Trophoblast cell (in vitro differentiated cells and primary cell): ENCODE data around the gene RPF1.
A peak's percentile ranks its signal among the peaks of the same experiment; 100 is the strongest.
"Not testable (repeated sequence)": the region's sequence is repeated elsewhere in the genome, so short reads cannot be mapped to it uniquely, and the experiment has no call there.

ENCODE experiments used
- DNase-seq, 2 donors: peaks; one replicate each; pipeline ENCODE4 v3.0.0-alpha.2; 2016
- H2AFZ ChIP-seq: 2 replicates; pipeline ENCODE4 v1.6.1; 2013; ENCODE audit warnings: low read length, moderate library complexity, mild to moderate bottlenecking; ENCODE audit not compliant: insufficient read depth, poor library complexity
- H2AK5ac ChIP-seq: 2 replicates; pipeline ENCODE4 v1.6.1; 2013; ENCODE audit warnings: mild to moderate bottlenecking, low read length
- H2BK120ac ChIP-seq: 2 replicates; pipeline ENCODE4 v1.6.1; 2013; ENCODE audit warnings: low read length, mild to moderate bottlenecking, moderate library complexity; ENCODE audit not compliant: insufficient read depth, poor library complexity
- H2BK12ac ChIP-seq: 2 replicates; pipeline ENCODE4 v1.6.1; 2013; ENCODE audit warnings: mild to moderate bottlenecking, low read length, moderate library complexity
- H2BK5ac ChIP-seq: 2 replicates; pipeline ENCODE4 v1.6.1; 2013; ENCODE audit warnings: low read length, low read depth, moderate library complexity, mild to moderate bottlenecking; ENCODE audit not compliant: poor library complexity
- H3K14ac ChIP-seq: 2 replicates; pipeline ENCODE4 v1.6.1; 2013; ENCODE audit warnings: mild to moderate bottlenecking, low read length
- H3K18ac ChIP-seq: 2 replicates; pipeline ENCODE4 v1.6.1; 2013; ENCODE audit warnings: mild to moderate bottlenecking, low read length
- H3K23ac ChIP-seq: 2 replicates; pipeline ENCODE4 v1.6.1; 2013; ENCODE audit warnings: low read length
- H3K27ac ChIP-seq: 2 replicates; pipeline ENCODE4 v1.5.1; 2013; ENCODE audit warnings: low read depth, mild to moderate bottlenecking, inconsistent platforms, low read length, moderate library complexity
- H3K27me3 ChIP-seq: 2 replicates; pipeline ENCODE4 v1.6.1; 2013; ENCODE audit warnings: inconsistent platforms, mild to moderate bottlenecking, low read length, moderate library complexity; ENCODE audit not compliant: insufficient read depth
- H3K36me3 ChIP-seq, 2 experiments: 1 replicate in 1 of 2; 2 replicates in 1 of 2; pipeline ENCODE4 v1.6.1; 2013; ENCODE audit warnings: low read length in 2 of 2, mild to moderate bottlenecking in 2 of 2, moderate library complexity in 1 of 2; ENCODE audit not compliant: insufficient read depth in 2 of 2, control insufficient read depth in 1 of 2
- H3K4ac ChIP-seq: 2 replicates; pipeline ENCODE4 v1.6.1; 2013; ENCODE audit warnings: low read depth, mild to moderate bottlenecking, low read length, moderate library complexity
- H3K4me1 ChIP-seq, 2 experiments: 1 replicate in 1 of 2; 2 replicates in 1 of 2; pipeline ENCODE4 v1.6.1; 2013; ENCODE audit warnings: low read length in 2 of 2, mild to moderate bottlenecking in 2 of 2, moderate library complexity in 1 of 2; ENCODE audit not compliant: insufficient read depth in 2 of 2, control insufficient read depth in 1 of 2
- H3K4me2 ChIP-seq: 2 replicates; pipeline ENCODE4 v1.6.1; 2013; ENCODE audit warnings: inconsistent platforms, mild to moderate bottlenecking, low read length, moderate library complexity
- H3K4me3 ChIP-seq: 2 replicates; pipeline ENCODE4 v1.5.1; 2013; ENCODE audit warnings: mild to moderate bottlenecking, low read depth, low read length, inconsistent platforms
- H3K79me1 ChIP-seq: one replicate; pipeline ENCODE4 v1.6.1; 2013; ENCODE audit warnings: low read length
- H3K79me2 ChIP-seq: 2 replicates; pipeline ENCODE4 v1.6.1; 2013; ENCODE audit warnings: low read length, mild to moderate bottlenecking; ENCODE audit not compliant: control insufficient read depth, insufficient read depth, poor library complexity
- H3K9ac ChIP-seq: 2 replicates; pipeline ENCODE4 v1.6.1; 2013; ENCODE audit warnings: mild to moderate bottlenecking, low read length
- H3K9me3 ChIP-seq: 2 replicates; pipeline ENCODE4 v1.6.1; 2013; ENCODE audit warnings: low read depth, mild to moderate bottlenecking, control low read depth, inconsistent platforms, low read length; ENCODE audit not compliant: insufficient read depth
- H4K12ac ChIP-seq: 2 replicates; pipeline ENCODE4 v1.6.1; 2013; ENCODE audit warnings: low read depth, mild to moderate bottlenecking, low read length, moderate library complexity
- H4K8ac ChIP-seq: 2 replicates; pipeline ENCODE4 v1.6.1; 2013; ENCODE audit warnings: low read depth, mild to moderate bottlenecking, low read length, moderate library complexity
- H4K91ac ChIP-seq: one replicate; pipeline ENCODE4 v1.6.1; 2013; ENCODE audit warnings: low read depth, mild to moderate bottlenecking, low read length, moderate library complexity
- WGBS: extraction: QIAGEN DNeasy Blood & Tissue Kit; methylation state at CpG from one replicate; pipeline ENCODE4 v1.1.7; 2013; ENCODE audit warnings: missing lambda C conversion rate; ENCODE audit not compliant: insufficient read length, insufficient coverage; ENCODE audit errors: extremely low coverage; 5-methylcytosine and 5-hydroxymethylcytosine counted together

Gene RPF1

DNA sequence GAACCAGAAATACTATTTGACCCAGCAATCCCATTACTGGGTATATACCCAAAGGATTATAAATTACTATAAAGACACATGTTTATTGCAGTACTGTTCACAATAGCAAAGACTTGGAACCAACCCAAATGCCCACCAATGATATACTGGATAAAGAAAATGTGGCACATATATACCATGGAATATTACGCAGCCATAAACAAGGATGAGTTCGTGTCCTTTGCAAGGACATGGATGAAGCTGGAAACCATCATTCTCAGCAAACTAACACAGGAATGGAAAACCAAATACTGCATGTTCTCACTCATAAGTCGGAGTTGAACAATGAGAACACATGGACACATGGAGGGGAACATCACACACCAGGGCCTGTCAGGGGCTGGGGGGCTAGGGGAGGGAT is 30.4 kb upstream of the RPF1 start:
- not testable (repeated sequence) for H3K36me3 ChIP-seq, H3K79me2 ChIP-seq, H2BK120ac ChIP-seq, H3K9ac ChIP-seq, H4K12ac ChIP-seq, H3K27ac ChIP-seq, H3K27me3 ChIP-seq, H3K4me2 ChIP-seq, H3K18ac ChIP-seq, H3K4me3 ChIP-seq, H3K79me1 ChIP-seq, H4K91ac ChIP-seq, H3K9me3 ChIP-seq, H2AK5ac ChIP-seq, H2AFZ ChIP-seq, H2BK5ac ChIP-seq, DNase-seq, H2BK12ac ChIP-seq, H3K4ac ChIP-seq, H3K23ac ChIP-seq, H3K4me1 ChIP-seq, H3K14ac ChIP-seq, H4K8ac ChIP-seq
- WGBS: no CpG with 5 or more reads among the region's 3 CpGs

DNA sequence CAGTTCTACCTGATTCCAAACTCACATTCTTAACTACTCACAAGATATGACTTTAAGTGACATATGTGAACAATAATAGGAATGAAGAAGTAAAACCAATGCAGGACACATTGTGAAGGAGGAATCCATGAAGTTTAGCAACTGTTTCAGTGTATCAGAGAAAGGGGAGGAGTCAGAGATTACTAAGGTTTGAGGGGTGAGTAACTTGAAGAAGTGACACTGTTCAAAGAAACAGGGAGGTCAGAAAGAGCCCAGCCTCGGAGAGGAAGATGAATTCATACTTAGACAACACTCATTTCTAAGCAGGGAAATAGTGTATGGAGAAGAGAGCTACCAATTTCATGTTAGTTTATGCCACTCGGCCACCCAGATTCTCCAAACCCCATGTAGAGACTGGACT is 28.2 kb upstream of the RPF1 start:
- no CpG with 5 or more reads among the region's 2 CpGs for WGBS
- H2AK5ac ChIP-seq: no peak overlapping the region

DNA sequence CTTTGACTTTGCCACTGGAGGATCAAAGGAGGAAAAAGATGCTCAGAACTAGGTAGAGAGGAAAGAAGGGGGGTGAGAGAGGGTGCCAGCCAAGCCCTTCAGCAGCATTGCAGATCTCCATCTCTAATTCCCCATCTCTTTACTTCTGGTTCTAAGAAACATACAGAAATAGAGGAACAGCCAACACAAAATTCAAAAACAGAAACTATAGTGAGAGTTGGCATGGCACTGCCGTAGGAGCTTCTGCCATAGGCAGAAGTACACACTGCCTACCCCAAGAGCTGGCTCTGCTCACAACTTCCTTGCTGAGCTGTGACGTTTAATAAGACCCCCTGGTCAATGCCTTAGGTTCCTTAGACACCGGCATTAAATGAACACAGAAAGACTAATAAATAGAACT is 26.6 kb upstream of the RPF1 start:
- Histone ChIP-seq H3K18ac (no peak overlapping the region), H4K91ac (no peak overlapping the region), H2BK5ac (no peak overlapping the region), H3K36me3 (no peaks in the 10 kb centered on the region), H3K23ac (no peak overlapping the region), H3K4me3 (no peak overlapping the region), H3K4ac (no peak overlapping the region), H3K4me1 (no peaks in the 10 kb centered on the region), H2AK5ac (no peak overlapping the region), H3K9ac (no peak overlapping the region), H3K14ac (no peak overlapping the region), H3K4me2 (no peak overlapping the region), H4K12ac (no peak overlapping the region), H2AFZ (no peak overlapping the region), H3K27ac (no peak overlapping the region), H3K9me3 (no peaks in the 10 kb centered on the region), H3K79me1 (no peaks in the 10 kb centered on the region), H4K8ac (no peak overlapping the region), H2BK12ac (no peak overlapping the region), H2BK120ac (no peak overlapping the region), H3K79me2 (no peaks in the 10 kb centered on the region), H3K27me3 (no peaks in the 10 kb centered on the region)
- DNase-seq: no peak
- WGBS: no CpG with 5 or more reads among the region's 3 CpGs

More for the DNA sequence above, 28.2 kb upstream of the RPF1 start:
- Histone ChIP-seq H3K27ac (no peak overlapping the region), H3K4me3 (no peak overlapping the region), H4K8ac (no peak overlapping the region), H3K36me3 (no peaks in the 10 kb centered on the region), H3K18ac (no peak overlapping the region), H2BK120ac (no peak overlapping the region), H2BK5ac (no peak overlapping the region), H4K12ac (no peak overlapping the region), H2AFZ (no peak overlapping the region), H3K4me1 (no peaks in the 10 kb centered on the region), H3K4me2 (no peak overlapping the region), H3K27me3 (no peaks in the 10 kb centered on the region), H4K91ac (no peak overlapping the region), H3K23ac (no peak overlapping the region), H3K9me3 (no peaks in the 10 kb centered on the region), H3K79me2 (no peaks in the 10 kb centered on the region), H2BK12ac (no peak overlapping the region), H3K14ac (no peak overlapping the region), H3K79me1 (no peaks in the 10 kb centered on the region), H3K9ac (no peak overlapping the region), H3K4ac (no peak overlapping the region)
- peak; percentile 7 to 47 for DNase-seq

GRCh38 chr1:84462118-84462517 is 16.9 kb upstream of the RPF1 start:
- no peak overlapping the region for H4K91ac ChIP-seq
- no peak overlapping the region for H3K4ac ChIP-seq
- H3K23ac ChIP-seq: no peak overlapping the region
- H2BK120ac ChIP-seq: no peak overlapping the region
- peaks cover 1% of the 10 kb centered on the region for H3K9me3 ChIP-seq
- H2BK12ac ChIP-seq: no peak overlapping the region
- no peak overlapping the region for H3K14ac ChIP-seq
- no peak overlapping the region for H3K4me3 ChIP-seq
- H4K12ac ChIP-seq: no peak overlapping the region
- H3K27ac ChIP-seq: no peak overlapping the region
- no peak overlapping the region for H3K18ac ChIP-seq
- H3K79me2 ChIP-seq: no peaks in the 10 kb centered on the region
- no peak overlapping the region for H2AK5ac ChIP-seq
- H3K9ac ChIP-seq: no peak overlapping the region
- H2AFZ ChIP-seq: no peak overlapping the region
- H3K4me1 ChIP-seq: no peaks in the 10 kb centered on the region
- H2BK5ac ChIP-seq: no peak overlapping the region
- no peak for DNase-seq
- no peaks in the 10 kb centered on the region for H3K79me1 ChIP-seq
- H3K27me3 ChIP-seq: no peaks in the 10 kb centered on the region
- no peak overlapping the region for H4K8ac ChIP-seq
- H3K4me2 ChIP-seq: no peak overlapping the region
- H3K36me3 ChIP-seq: no peaks in the 10 kb centered on the region
- WGBS: no CpG with 5 or more reads among the region's 1 CpG

DNA sequence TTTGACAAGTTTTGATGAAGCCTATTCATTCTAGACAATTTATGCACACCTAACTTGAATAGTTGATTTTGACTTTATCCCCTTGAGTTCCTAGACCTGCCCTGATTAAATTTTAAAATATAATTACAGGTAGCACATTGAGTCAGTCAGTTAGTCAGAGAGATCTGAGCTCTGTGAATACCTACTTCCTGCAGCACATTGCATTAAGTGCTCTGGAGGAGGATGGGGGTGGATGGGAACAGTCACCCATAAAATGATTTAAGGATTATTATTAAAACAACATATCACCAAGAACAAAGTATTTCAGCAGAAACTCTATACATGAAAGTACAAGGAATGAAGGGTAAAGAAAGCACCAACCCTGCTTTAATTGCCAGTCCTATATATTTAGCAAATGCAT is 11.8 kb upstream of the RPF1 start:
- no peak overlapping the region for H4K91ac ChIP-seq
- H4K8ac ChIP-seq: no peak overlapping the region
- H2BK5ac ChIP-seq: no peak overlapping the region
- H2AFZ ChIP-seq: no peak overlapping the region
- H3K9ac ChIP-seq: no peak overlapping the region
- H2BK120ac ChIP-seq: no peak overlapping the region
- no peaks in the 10 kb centered on the region for H3K9me3 ChIP-seq
- H3K4me2 ChIP-seq: no peak overlapping the region
- no peak overlapping the region for H3K27ac ChIP-seq
- H3K27me3 ChIP-seq: no peaks in the 10 kb centered on the region
- no peak overlapping the region for H2AK5ac ChIP-seq
- no peak overlapping the region for H3K4me3 ChIP-seq
- H3K4me1 ChIP-seq: no peaks in the 10 kb centered on the region
- no peaks in the 10 kb centered on the region for H3K79me1 ChIP-seq
- no peaks in the 10 kb centered on the region for H3K36me3 ChIP-seq
- no peak for DNase-seq
- no peak overlapping the region for H3K14ac ChIP-seq
- no peak overlapping the region for H3K18ac ChIP-seq
- no peaks in the 10 kb centered on the region for H3K79me2 ChIP-seq
- no peak overlapping the region for H3K4ac ChIP-seq
- no peak overlapping the region for H4K12ac ChIP-seq
- H3K23ac ChIP-seq: no peak overlapping the region
- H2BK12ac ChIP-seq: no peak overlapping the region
